SK-N-SH (cell line): Measurements from ENCODE around the gene TRMO. TPM values are rescaled to one million over a fixed set of nuclear protein-coding genes. Genes with fewer than 3 reads are reported as not detected.

ENCODE experiments used
- CTCF ChIA-PET: fragments of 300-600, 350-600 bp; formaldehyde crosslinking; extraction: SDS; loops from one replicate; lab custom pipeline; 2021; lab: Yijun Ruan, JAX
- POLR2A ChIA-PET: fragments of 350-600 bp; sonication (Branson Sonifier 250); formaldehyde crosslinking; extraction: SDS; loops from one replicate; lab custom pipeline; 2020; ENCODE audit warnings: antibody characterized with exemption, inconsistent platforms; lab: Yijun Ruan, JAX
- DNase-seq: peaks from one replicate; pipeline ENCODE4 v3.0.0; 2012
- H2AFZ ChIP-seq: fragments of 200-600 bp; sonication (generic); 2 replicates; pipeline ENCODE4 v1.8.1; 2016; ENCODE audit warnings: antibody characterized with exemption, mild to moderate bottlenecking, low read depth
- H3F3A ChIP-seq: fragments of 200-600 bp; sonication (generic); replicated peaks from 2 replicates; pipeline ENCODE3; 2016; ENCODE audit warnings: antibody characterized with exemption, mild to moderate bottlenecking; ENCODE audit not compliant: insufficient read depth
- H3K27ac ChIP-seq, 2 experiments: fragments of 200-500 bp in 1 of 2; fragments of 200-600 bp in 1 of 2; sonication (Bioruptor generic) in 1 of 2; sonication (generic), shearing (Covaris generic) in 1 of 2; 2 replicates each; pipeline versions ENCODE4 v1.5.1 to v1.6.1; 2014 to 2016; ENCODE audit warnings: low read depth in 2 of 2, inconsistent platforms in 1 of 2, low read length in 1 of 2, mild to moderate bottlenecking in 1 of 2, mixed read lengths in 1 of 2
- H3K27me3 ChIP-seq: fragments of 200-600 bp; sonication (generic), shearing (Covaris generic); 2 replicates; pipeline ENCODE4 v1.6.1; 2016; ENCODE audit warnings: mixed run types; ENCODE audit not compliant: insufficient read depth
- H3K36me3 ChIP-seq, 2 experiments: fragments of 200-500 bp in 1 of 2; fragments of 200-600 bp in 1 of 2; sonication (Bioruptor generic) in 1 of 2; sonication (generic) in 1 of 2; replicated peaks in 1 of 2; 2 replicates each; pipeline versions ENCODE3 to v1.5.1; 2014 to 2016; ENCODE audit warnings: low read length in 1 of 2, mild to moderate bottlenecking in 1 of 2; ENCODE audit not compliant: insufficient read depth in 2 of 2, control insufficient read depth in 1 of 2
- H3K4me1 ChIP-seq, 2 experiments: fragments of 200-500 bp in 1 of 2; fragments of 200-600 bp in 1 of 2; sonication (Bioruptor generic) in 1 of 2; sonication (generic), shearing (Covaris generic) in 1 of 2; 2 replicates each; pipeline versions ENCODE4 v1.5.1 to v1.6.1; 2014 to 2016; ENCODE audit warnings: low read depth in 1 of 2, low read length in 1 of 2, mixed run types in 1 of 2; ENCODE audit not compliant: insufficient read depth in 2 of 2, control insufficient read depth in 1 of 2
- H3K4me2 ChIP-seq: fragments of 200-600 bp; sonication (generic), shearing (Covaris generic); 2 replicates; pipeline ENCODE4 v1.6.1; 2017; ENCODE audit warnings: mixed run types
- H3K4me3 ChIP-seq, 2 experiments: fragments of 200-500 bp in 1 of 2; fragments of 200-600 bp in 1 of 2; sonication (Bioruptor generic) in 1 of 2; sonication (generic), shearing (Covaris generic) in 1 of 2; 2 replicates each; pipeline versions ENCODE4 v1.5.1 to v1.8.1; 2014 to 2016; ENCODE audit warnings: low read depth in 2 of 2, inconsistent platforms in 1 of 2, low read length in 1 of 2, mild to moderate bottlenecking in 1 of 2, mixed read lengths in 1 of 2, moderate library complexity in 1 of 2
- H3K79me2 ChIP-seq: fragments of 200-600 bp; sonication (generic); 2 replicates; pipeline ENCODE4 v1.8.1; 2017; ENCODE audit warnings: mild to moderate bottlenecking; ENCODE audit not compliant: insufficient read depth
- H3K9ac ChIP-seq: fragments of 200-600 bp; sonication (generic); 2 replicates; pipeline ENCODE4 v1.6.1; 2017; ENCODE audit warnings: mixed run types
- H3K9me2 ChIP-seq: fragments of 200-600 bp; sonication (generic); 2 replicates; pipeline ENCODE4 v1.6.1; 2017; ENCODE audit warnings: mixed run types
- H3K9me3 ChIP-seq: fragments of 200-600 bp; sonication (generic); 2 replicates; pipeline ENCODE4 v1.6.1; 2017; ENCODE audit warnings: mixed run types, mild to moderate bottlenecking, moderate library complexity
- H4K20me1 ChIP-seq: fragments of 200-600 bp; sonication (generic); 2 replicates; pipeline ENCODE4 v1.6.1; 2017; ENCODE audit warnings: mild to moderate bottlenecking, mixed run types; ENCODE audit not compliant: insufficient read depth
- CHD2 ChIP-seq: fragments of 150-350 bp; IDR thresholded peaks from 2 replicates; pipeline ENCODE4 v1.6.1; 2018; ENCODE audit warnings: low read length; ENCODE audit not compliant: partially characterized antibody
- EP300 ChIP-seq, 2 experiments: IDR thresholded peaks; 2 replicates each; pipeline versions ENCODE4 v1.4.0 to v1.6.1; 2012; ENCODE audit warnings: borderline replicate concordance in 1 of 2, low read depth in 1 of 2, low read length in 1 of 2
- FOSL2 ChIP-seq: IDR thresholded peaks from 2 replicates; pipeline ENCODE4 v1.4.0; 2012; ENCODE audit warnings: low read depth, mild to moderate bottlenecking, moderate library complexity, borderline replicate concordance
- FOXJ3 ChIP-seq: sonication (generic); formaldehyde crosslinking; IDR thresholded peaks from 2 replicates; pipeline ENCODE4 v1.5.1; 2020; ENCODE audit warnings: mild to moderate bottlenecking, missing genetic modification reagents
- GATA2 ChIP-seq: sonication (generic); formaldehyde crosslinking; IDR thresholded peaks from 2 replicates; pipeline ENCODE4 v1.5.0; 2020; ENCODE audit warnings: mild to moderate bottlenecking, missing genetic modification reagents
- JUND ChIP-seq: IDR thresholded peaks from 2 replicates; pipeline ENCODE4 v1.4.0; 2012
- MEF2A ChIP-seq: IDR thresholded peaks from 2 replicates; pipeline ENCODE4 v1.4.0; 2012; ENCODE audit warnings: low read depth, borderline replicate concordance
- NRF1 ChIP-seq: IDR thresholded peaks from 2 replicates; pipeline ENCODE4 v1.6.1; 2012; ENCODE audit warnings: low read depth, mild to moderate bottlenecking, low read length
- POLR2AphosphoS5 ChIP-seq: IDR thresholded peaks from 2 replicates; pipeline ENCODE4 v1.6.1; 2012; ENCODE audit warnings: low read depth, low read length
- RCOR1 ChIP-seq: fragments of 150-350 bp; IDR thresholded peaks from 2 replicates; pipeline ENCODE4 v1.6.1; 2017; ENCODE audit warnings: antibody characterized with exemption, low read length
- RXRA ChIP-seq: IDR thresholded peaks from 2 replicates; pipeline ENCODE4 v1.4.0; 2012; ENCODE audit warnings: low read depth, mild to moderate bottlenecking, borderline replicate concordance
- SIN3A ChIP-seq: IDR thresholded peaks from 2 replicates; pipeline ENCODE4 v1.6.1; 2012; ENCODE audit warnings: low read depth, mild to moderate bottlenecking, low read length, moderate library complexity, borderline replicate concordance
- SMC3 ChIP-seq: IDR thresholded peaks from 2 replicates; pipeline ENCODE4 v1.6.1; 2012; ENCODE audit warnings: low read depth, low read length, improper control_type of control experiment
- TAF1 ChIP-seq: IDR thresholded peaks from 2 replicates; pipeline ENCODE4 v1.6.1; 2012; ENCODE audit warnings: low read depth, mild to moderate bottlenecking, low read length, moderate library complexity, borderline replicate concordance
- YY1 ChIP-seq: IDR thresholded peaks from 2 replicates; pipeline ENCODE4 v1.4.0; 2012; ENCODE audit warnings: low read depth, mild to moderate bottlenecking
- WGBS: methylation state at CpG from one replicate; pipeline ENCODE4 v1.1.6; 2017; ENCODE audit warnings: low lambda C conversion rate; 5-methylcytosine and 5-hydroxymethylcytosine counted together
- polyA plus RNA-seq, 3 experiments: library from polyadenylated mRNA; depleted of rRNA; stranded (reverse); fragments of >200 nt; gene quantifications; 2 replicates each; pipeline ENCODE4 v1.2.3, GENCODE V29; 2012
- TF ChIP-seq, protein P1 (sequence below): fragments of 200-600 bp; sonication (generic); IDR thresholded peaks from 2 replicates; pipeline ENCODE4 v1.6.1; 2017; ENCODE audit warnings: antibody characterized with exemption, mild to moderate bottlenecking, moderate library complexity
- TF ChIP-seq, protein P2 (sequence below): IDR thresholded peaks from 2 replicates; pipeline ENCODE4 v1.4.0; 2012; ENCODE audit warnings: low read depth
- TF ChIP-seq, protein P3 (sequence below): fragments of 150-350 bp; IDR thresholded peaks from 2 replicates; pipeline ENCODE4 v1.6.1; 2017; ENCODE audit warnings: antibody characterized with exemption, low read length, low read depth, borderline replicate concordance
- TF ChIP-seq, protein P4 (sequence below): IDR thresholded peaks from 2 replicates; pipeline ENCODE4 v1.6.1; 2012; ENCODE audit warnings: mild to moderate bottlenecking, low read depth, low read length, moderate library complexity

The TRMO gene
- polyA plus RNA-seq, 1 of the 3 experiments (the other 2 are of a cell fraction): 8.1 TPM

DNA sequence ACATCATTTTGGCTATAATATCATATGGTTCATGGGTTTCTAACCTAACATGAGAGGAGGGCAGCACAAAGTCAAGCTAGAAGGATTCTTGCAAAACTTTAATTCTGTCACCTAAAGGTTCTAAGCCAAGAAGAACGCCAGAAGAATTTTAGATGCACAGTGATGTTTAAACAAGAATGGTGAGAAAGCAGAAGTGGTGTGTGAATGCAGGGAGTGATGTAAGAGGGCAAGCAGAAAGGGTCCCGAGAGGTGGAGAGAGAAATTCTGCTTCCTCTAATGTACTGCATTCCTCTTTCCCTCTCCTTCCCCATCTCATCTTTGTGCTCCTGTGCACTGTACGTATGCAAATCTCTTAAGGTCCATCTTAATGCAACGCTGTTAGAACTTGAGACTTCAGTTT, 2.1 kb upstream of the TRMO start:
- Histone ChIP-seq H3K9me3 (no peaks in the 10 kb centered on the region), H3K27ac (no peak overlapping the region), H3K4me3 (no peak overlapping the region), H3K79me2 (no peaks in the 10 kb centered on the region; the same call in 1 of the 2 replicates), H3K36me3 (no peaks in the 10 kb centered on the region), H3K9ac (no peak overlapping the region), H3K9me2 (no peaks in the 10 kb centered on the region), H3F3A (peaks cover 15% of the 10 kb centered on the region), H2AFZ (no peak overlapping the region), H3K4me1 (peaks cover 0 to 3% of the 10 kb centered on the region in 2 experiments; a peak in 3 of 4 replicates), H3K27me3 (peaks cover 8% of the 10 kb centered on the region; the same call in 1 of the 2 replicates), H4K20me1 (no peaks in the 10 kb centered on the region), H3K4me2 (no peak overlapping the region)
- TF ChIP-seq FOSL2: no peak
- TF ChIP-seq EP300 (IDR thresholded peaks at IDR 0.05; ENCODE audit: borderline replicate concordance in 1 of 2, low read depth in 1 of 2, low read length in 1 of 2): no peak
- TF ChIP-seq YY1: no peak
- TF ChIP-seq, protein P1, sequence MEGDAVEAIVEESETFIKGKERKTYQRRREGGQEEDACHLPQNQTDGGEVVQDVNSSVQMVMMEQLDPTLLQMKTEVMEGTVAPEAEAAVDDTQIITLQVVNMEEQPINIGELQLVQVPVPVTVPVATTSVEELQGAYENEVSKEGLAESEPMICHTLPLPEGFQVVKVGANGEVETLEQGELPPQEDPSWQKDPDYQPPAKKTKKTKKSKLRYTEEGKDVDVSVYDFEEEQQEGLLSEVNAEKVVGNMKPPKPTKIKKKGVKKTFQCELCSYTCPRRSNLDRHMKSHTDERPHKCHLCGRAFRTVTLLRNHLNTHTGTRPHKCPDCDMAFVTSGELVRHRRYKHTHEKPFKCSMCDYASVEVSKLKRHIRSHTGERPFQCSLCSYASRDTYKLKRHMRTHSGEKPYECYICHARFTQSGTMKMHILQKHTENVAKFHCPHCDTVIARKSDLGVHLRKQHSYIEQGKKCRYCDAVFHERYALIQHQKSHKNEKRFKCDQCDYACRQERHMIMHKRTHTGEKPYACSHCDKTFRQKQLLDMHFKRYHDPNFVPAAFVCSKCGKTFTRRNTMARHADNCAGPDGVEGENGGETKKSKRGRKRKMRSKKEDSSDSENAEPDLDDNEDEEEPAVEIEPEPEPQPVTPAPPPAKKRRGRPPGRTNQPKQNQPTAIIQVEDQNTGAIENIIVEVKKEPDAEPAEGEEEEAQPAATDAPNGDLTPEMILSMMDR: no peak
- TF ChIP-seq POLR2AphosphoS5: no peak
- no peak for TF ChIP-seq RXRA
- no peak for TF ChIP-seq TAF1
- TF ChIP-seq FOXJ3 (CRISPR knock-in tag): no peak
- no peak for TF ChIP-seq SIN3A
- TF ChIP-seq RCOR1: no peak
- no peak for TF ChIP-seq CHD2
- TF ChIP-seq GATA2: no peak
- TF ChIP-seq SMC3: no peak
- TF ChIP-seq, protein P2, sequence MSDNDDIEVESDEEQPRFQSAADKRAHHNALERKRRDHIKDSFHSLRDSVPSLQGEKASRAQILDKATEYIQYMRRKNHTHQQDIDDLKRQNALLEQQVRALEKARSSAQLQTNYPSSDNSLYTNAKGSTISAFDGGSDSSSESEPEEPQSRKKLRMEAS: no peak
- TF ChIP-seq MEF2A: no peak
- TF ChIP-seq JUND: no peak
- TF ChIP-seq NRF1: no peak
- TF ChIP-seq, protein P3, sequence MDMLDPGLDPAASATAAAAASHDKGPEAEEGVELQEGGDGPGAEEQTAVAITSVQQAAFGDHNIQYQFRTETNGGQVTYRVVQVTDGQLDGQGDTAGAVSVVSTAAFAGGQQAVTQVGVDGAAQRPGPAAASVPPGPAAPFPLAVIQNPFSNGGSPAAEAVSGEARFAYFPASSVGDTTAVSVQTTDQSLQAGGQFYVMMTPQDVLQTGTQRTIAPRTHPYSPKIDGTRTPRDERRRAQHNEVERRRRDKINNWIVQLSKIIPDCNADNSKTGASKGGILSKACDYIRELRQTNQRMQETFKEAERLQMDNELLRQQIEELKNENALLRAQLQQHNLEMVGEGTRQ: no peak
- TF ChIP-seq, protein P4, sequence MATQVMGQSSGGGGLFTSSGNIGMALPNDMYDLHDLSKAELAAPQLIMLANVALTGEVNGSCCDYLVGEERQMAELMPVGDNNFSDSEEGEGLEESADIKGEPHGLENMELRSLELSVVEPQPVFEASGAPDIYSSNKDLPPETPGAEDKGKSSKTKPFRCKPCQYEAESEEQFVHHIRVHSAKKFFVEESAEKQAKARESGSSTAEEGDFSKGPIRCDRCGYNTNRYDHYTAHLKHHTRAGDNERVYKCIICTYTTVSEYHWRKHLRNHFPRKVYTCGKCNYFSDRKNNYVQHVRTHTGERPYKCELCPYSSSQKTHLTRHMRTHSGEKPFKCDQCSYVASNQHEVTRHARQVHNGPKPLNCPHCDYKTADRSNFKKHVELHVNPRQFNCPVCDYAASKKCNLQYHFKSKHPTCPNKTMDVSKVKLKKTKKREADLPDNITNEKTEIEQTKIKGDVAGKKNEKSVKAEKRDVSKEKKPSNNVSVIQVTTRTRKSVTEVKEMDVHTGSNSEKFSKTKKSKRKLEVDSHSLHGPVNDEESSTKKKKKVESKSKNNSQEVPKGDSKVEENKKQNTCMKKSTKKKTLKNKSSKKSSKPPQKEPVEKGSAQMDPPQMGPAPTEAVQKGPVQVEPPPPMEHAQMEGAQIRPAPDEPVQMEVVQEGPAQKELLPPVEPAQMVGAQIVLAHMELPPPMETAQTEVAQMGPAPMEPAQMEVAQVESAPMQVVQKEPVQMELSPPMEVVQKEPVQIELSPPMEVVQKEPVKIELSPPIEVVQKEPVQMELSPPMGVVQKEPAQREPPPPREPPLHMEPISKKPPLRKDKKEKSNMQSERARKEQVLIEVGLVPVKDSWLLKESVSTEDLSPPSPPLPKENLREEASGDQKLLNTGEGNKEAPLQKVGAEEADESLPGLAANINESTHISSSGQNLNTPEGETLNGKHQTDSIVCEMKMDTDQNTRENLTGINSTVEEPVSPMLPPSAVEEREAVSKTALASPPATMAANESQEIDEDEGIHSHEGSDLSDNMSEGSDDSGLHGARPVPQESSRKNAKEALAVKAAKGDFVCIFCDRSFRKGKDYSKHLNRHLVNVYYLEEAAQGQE: no peak
- DNase-seq: no peak
- CTCF ChIA-PET: interaction anchor here (0.6 to 5.6 kb wide), 44 partner anchors 9 to 482 kb away, joined by 3 to 96 read pairs (median 6); partner anchors contain the start of genes ANP32B, HEMGN, NANS and TBC1D2
- POLR2A ChIA-PET: no interaction called here
- 44% methylated on average over 4 of the region's 4 CpGs for whole genome bisulfite sequencing
